Neural progenitor cell (in vitro differentiated cells): ENCODE data around the gene GRP. TPM values are rescaled to one million over a fixed set of nuclear protein-coding genes. Genes with fewer than 3 reads are reported as not detected.

Experiments used
- DNase-seq: peaks from one replicate; pipeline ENCODE4 v3.0.0-alpha.2; 2016; ENCODE audit warnings: low spot score
- H2AFZ ChIP-seq: fragments of 200-600 bp; sonication (generic); replicated peaks from 2 replicates; pipeline ENCODE4 v1.6.1; 2016; ENCODE audit warnings: antibody characterized with exemption
- H3F3A ChIP-seq: fragments of 200-600 bp; sonication (generic); 2 replicates; pipeline ENCODE4 v1.6.1; 2016; ENCODE audit warnings: antibody characterized with exemption, low read depth
- H3K27ac ChIP-seq: fragments of 200-600 bp; sonication (generic); 2 replicates; pipeline ENCODE4 v1.5.1; 2016; ENCODE audit warnings: mild to moderate bottlenecking
- H3K27me3 ChIP-seq: fragments of 200-600 bp; sonication (generic); 2 replicates; pipeline ENCODE4 v1.6.1; 2016; ENCODE audit warnings: mild to moderate bottlenecking, moderate library complexity
- H3K36me3 ChIP-seq: fragments of 200-600 bp; sonication (generic); 2 replicates; pipeline ENCODE4 v1.5.1; 2016
- H3K4me1 ChIP-seq: fragments of 200-600 bp; sonication (generic); 2 replicates; pipeline ENCODE4 v1.6.1; 2016; ENCODE audit warnings: mixed run types
- H3K4me2 ChIP-seq: fragments of 200-600 bp; sonication (generic); 2 replicates; pipeline ENCODE4 v1.6.1; 2016
- H3K4me3 ChIP-seq: fragments of 200-600 bp; sonication (generic); 2 replicates; pipeline ENCODE4 v1.5.1; 2016
- H3K79me2 ChIP-seq: fragments of 200-600 bp; sonication (generic); 2 replicates; pipeline ENCODE4 v1.6.1; 2016; ENCODE audit warnings: low read depth
- H3K9ac ChIP-seq: fragments of 200-600 bp; sonication (generic); 2 replicates; pipeline ENCODE4 v1.6.1; 2016
- H3K9me3 ChIP-seq: fragments of 200-600 bp; sonication (generic); 2 replicates; pipeline ENCODE4 v1.5.1; 2016; ENCODE audit warnings: low read depth
- H4K20me1 ChIP-seq: fragments of 200-600 bp; sonication (generic); 2 replicates; pipeline ENCODE4 v1.6.1; 2016; ENCODE audit warnings: low read depth
- H3K27ac Mint-ChIP-seq: 3 replicates; pipeline ENCODE4 v1.8.0; 2021; ENCODE audit warnings: mixed read lengths
- H3K27me3 Mint-ChIP-seq: 2 replicates; pipeline ENCODE4 v1.8.0; 2022; ENCODE audit warnings: low read depth, mild to moderate bottlenecking, inconsistent platforms, moderate library complexity, mixed read lengths; ENCODE audit not compliant: insufficient read depth
- H3K36me3 Mint-ChIP-seq: 3 replicates; pipeline ENCODE4 v1.8.0; 2021; ENCODE audit warnings: mixed read lengths
- H3K4me1 Mint-ChIP-seq: 3 replicates; pipeline ENCODE4 v1.8.0; 2021; ENCODE audit warnings: mixed read lengths
- H3K4me3 Mint-ChIP-seq: 3 replicates; pipeline ENCODE4 v1.8.0; 2021; ENCODE audit warnings: mild to moderate bottlenecking, moderate library complexity, mixed read lengths
- H3K9me3 Mint-ChIP-seq: 3 replicates; pipeline ENCODE4 v1.8.0; 2020; ENCODE audit warnings: mixed read lengths
- EZH2 ChIP-seq: fragments of 200-600 bp; sonication (generic); IDR thresholded peaks from 2 replicates; pipeline ENCODE4 v1.6.1; 2017; ENCODE audit warnings: antibody characterized with exemption, mild to moderate bottlenecking, moderate library complexity
- EZH2phosphoT487 ChIP-seq: fragments of 200-600 bp; sonication (generic); IDR thresholded peaks from 2 replicates; pipeline ENCODE4 v1.6.1; 2017; ENCODE audit warnings: antibody characterized with exemption
- total RNA-seq: library from RNA; depleted of rRNA; stranded (reverse); fragments of >200 nt; gene quantifications from 2 replicates; pipeline ENCODE4 v1.2.3, GENCODE V29; 2015; ENCODE audit warnings: low replicate concordance
- TF ChIP-seq, protein P1 (sequence below): fragments of 200-600 bp; sonication (generic); IDR thresholded peaks from 2 replicates; pipeline ENCODE4 v1.5.1; 2017; ENCODE audit warnings: antibody characterized with exemption, mild to moderate bottlenecking

GRP gene
- total RNA-seq, 1 donor from 2014 or later, result not detected

DNA sequence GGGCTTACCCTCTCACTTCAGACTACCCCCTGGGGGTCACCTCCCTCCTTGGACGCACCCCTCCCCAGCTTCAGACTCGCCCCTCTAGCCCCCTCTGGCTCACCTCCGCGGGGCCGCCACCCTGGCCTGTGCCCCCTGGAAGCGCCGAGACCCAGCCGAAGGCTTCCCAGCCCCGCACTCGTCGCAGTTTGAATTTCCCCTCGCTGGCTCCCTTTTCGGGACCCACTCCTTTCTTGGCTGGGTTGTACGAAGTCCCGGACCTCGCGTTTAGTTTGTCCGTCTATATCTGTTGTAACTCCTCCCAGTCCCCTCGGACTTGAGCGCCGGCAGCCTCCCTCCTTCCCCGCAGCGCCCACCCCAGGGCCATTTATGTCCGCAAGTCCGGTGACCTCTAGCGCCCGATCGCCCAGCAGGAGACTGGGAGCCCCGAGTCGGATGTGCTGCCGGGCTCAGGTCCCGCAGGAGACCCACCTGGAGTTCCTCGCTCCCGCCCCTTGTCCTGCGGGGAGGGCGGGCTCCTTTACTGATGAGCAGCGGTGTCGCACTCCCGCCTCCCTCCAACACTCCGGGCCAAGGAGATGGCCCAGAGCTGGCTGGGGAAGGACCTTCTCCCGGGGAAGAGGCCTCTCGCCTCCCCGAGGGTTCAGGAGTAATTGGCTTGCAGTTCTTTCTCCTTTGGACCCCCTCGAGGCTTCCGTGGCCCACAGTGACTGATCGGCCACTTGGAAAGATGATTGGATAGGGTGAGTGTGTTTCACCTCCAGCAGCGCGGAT, 54.0 kb downstream of the GRP start:
- no peak overlapping the region for H2AFZ ChIP-seq
- peaks cover 43% of the 10 kb centered on the region for H3K79me2 ChIP-seq
- no peak overlapping the region for H3K27ac Mint-ChIP-seq
- H3K4me2 ChIP-seq, result peak overlapping the region; percentile 92
- TF ChIP-seq, protein P1, sequence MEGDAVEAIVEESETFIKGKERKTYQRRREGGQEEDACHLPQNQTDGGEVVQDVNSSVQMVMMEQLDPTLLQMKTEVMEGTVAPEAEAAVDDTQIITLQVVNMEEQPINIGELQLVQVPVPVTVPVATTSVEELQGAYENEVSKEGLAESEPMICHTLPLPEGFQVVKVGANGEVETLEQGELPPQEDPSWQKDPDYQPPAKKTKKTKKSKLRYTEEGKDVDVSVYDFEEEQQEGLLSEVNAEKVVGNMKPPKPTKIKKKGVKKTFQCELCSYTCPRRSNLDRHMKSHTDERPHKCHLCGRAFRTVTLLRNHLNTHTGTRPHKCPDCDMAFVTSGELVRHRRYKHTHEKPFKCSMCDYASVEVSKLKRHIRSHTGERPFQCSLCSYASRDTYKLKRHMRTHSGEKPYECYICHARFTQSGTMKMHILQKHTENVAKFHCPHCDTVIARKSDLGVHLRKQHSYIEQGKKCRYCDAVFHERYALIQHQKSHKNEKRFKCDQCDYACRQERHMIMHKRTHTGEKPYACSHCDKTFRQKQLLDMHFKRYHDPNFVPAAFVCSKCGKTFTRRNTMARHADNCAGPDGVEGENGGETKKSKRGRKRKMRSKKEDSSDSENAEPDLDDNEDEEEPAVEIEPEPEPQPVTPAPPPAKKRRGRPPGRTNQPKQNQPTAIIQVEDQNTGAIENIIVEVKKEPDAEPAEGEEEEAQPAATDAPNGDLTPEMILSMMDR, result peak; percentile 2
- no peak for TF ChIP-seq EZH2
- H3K4me1 Mint-ChIP-seq, result peaks cover 31% of the 10 kb centered on the region
- H3K9me3 ChIP-seq, result no peaks in the 10 kb centered on the region
- peaks cover 18% of the 10 kb centered on the region for H3K36me3 ChIP-seq
- peak; percentile 69 for DNase-seq
- H3K4me3 Mint-ChIP-seq, result peak overlapping the region; percentile 82
- peaks cover 65% of the 10 kb centered on the region for H3F3A ChIP-seq
- no peak overlapping the region for H3K9ac ChIP-seq
- no peaks in the 10 kb centered on the region for H3K36me3 Mint-ChIP-seq
- peak overlapping the region; percentile 78 for H3K4me3 ChIP-seq
- H3K9me3 Mint-ChIP-seq, result peaks cover 2% of the 10 kb centered on the region
- H3K27ac ChIP-seq, result no peak overlapping the region
- H3K27me3 Mint-ChIP-seq, result peaks cover 71% of the 10 kb centered on the region
- peaks cover 53% of the 10 kb centered on the region for H4K20me1 ChIP-seq
- peaks cover 80% of the 10 kb centered on the region for H3K27me3 ChIP-seq
- peaks cover 68% of the 10 kb centered on the region for H3K4me1 ChIP-seq

DNA sequence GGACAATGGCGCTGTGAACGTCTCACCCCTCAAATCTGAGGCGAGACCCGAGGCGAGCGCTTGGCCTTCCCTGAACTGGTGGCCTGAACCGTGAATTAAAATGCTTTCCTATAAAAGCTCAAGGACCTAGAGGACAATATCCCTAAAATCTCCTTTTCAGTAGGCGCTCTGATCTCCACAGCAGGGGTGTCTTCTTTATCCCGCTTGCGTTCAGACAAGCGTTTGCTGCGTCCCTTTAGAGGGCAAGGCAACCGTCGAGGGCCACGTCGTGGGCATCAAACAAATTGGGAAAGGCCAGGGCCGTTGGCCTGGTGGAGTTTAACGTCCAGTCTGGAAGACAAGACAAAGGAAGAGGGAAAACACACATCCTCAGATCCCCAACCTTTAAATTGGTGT, 54.6 kb downstream of the GRP start:
- H3K9ac ChIP-seq, result no peak overlapping the region
- peaks cover 18% of the 10 kb centered on the region for H3K36me3 ChIP-seq
- Mint-ChIP-seq H3K4me3 (peak overlapping the region; percentile 82), H3K27me3 (peaks cover 68% of the 10 kb centered on the region), H3K9me3 (peaks cover 2% of the 10 kb centered on the region), H3K36me3 (no peaks in the 10 kb centered on the region), H3K27ac (no peak overlapping the region), H3K4me1 (peaks cover 30% of the 10 kb centered on the region)
- H3F3A ChIP-seq, result peaks cover 64% of the 10 kb centered on the region
- peak; percentile 58 for DNase-seq
- peaks cover 70% of the 10 kb centered on the region for H3K4me1 ChIP-seq
- no peak overlapping the region for H3K27ac ChIP-seq
- H2AFZ ChIP-seq, result no peak overlapping the region
- no peaks in the 10 kb centered on the region for H3K9me3 ChIP-seq
- peak overlapping the region; percentile 92 for H3K4me2 ChIP-seq
- peak overlapping the region; percentile 78 for H3K4me3 ChIP-seq
- H3K79me2 ChIP-seq, result peaks cover 40% of the 10 kb centered on the region
- TF ChIP-seq EZH2, result no peak
- TF ChIP-seq EZH2phosphoT487, result no peak
- TF ChIP-seq, protein P1, result no peak
- H4K20me1 ChIP-seq, result peaks cover 51% of the 10 kb centered on the region
- H3K27me3 ChIP-seq, result peaks cover 81% of the 10 kb centered on the region

GRCh38 chr18:59275406-59275949, 55.5 kb downstream of the GRP start:
- Mint-ChIP-seq H3K27me3 (peaks cover 60% of the 10 kb centered on the region), H3K4me1 (peaks cover 26% of the 10 kb centered on the region), H3K36me3 (no peaks in the 10 kb centered on the region), H3K4me3 (no peak overlapping the region), H3K9me3 (peaks cover 2% of the 10 kb centered on the region), H3K27ac (no peak overlapping the region)
- H3K4me2 ChIP-seq, result peak overlapping the region; percentile 92
- H3K79me2 ChIP-seq, result peaks cover 30% of the 10 kb centered on the region
- H2AFZ ChIP-seq, result no peak overlapping the region
- no peak overlapping the region for H3K9ac ChIP-seq
- peaks cover 41% of the 10 kb centered on the region for H4K20me1 ChIP-seq
- H3K9me3 ChIP-seq, result no peaks in the 10 kb centered on the region
- peaks cover 55% of the 10 kb centered on the region for H3F3A ChIP-seq
- H3K4me1 ChIP-seq, result peaks cover 60% of the 10 kb centered on the region
- peak overlapping the region; percentile 41 for H3K4me3 ChIP-seq
- TF ChIP-seq EZH2phosphoT487, result no peak
- no peak for TF ChIP-seq EZH2
- TF ChIP-seq, protein P1, result no peak
- peak overlapping the region; percentile 82 for H3K27ac ChIP-seq
- H3K27me3 ChIP-seq, result peaks cover 81% of the 10 kb centered on the region
- H3K36me3 ChIP-seq, result peaks cover 10% of the 10 kb centered on the region
- peak; percentile 69 for DNase-seq
